A673 (cell line): ENCODE results near the gene ZMYND19. TPM values are rescaled to one million over a fixed set of nuclear protein-coding genes. Genes with fewer than 3 reads are reported as not detected.

Experiments used
- BruUV-seq: library from RNA; stranded (reverse); fragments of 400-500 nt; replicated peaks from 2 replicates; lab custom pipeline; 2021; lab: Mats Ljungman, UMichigan
- CTCF ChIA-PET: fragments of 300-600 bp; sonication (Branson Sonifier 250); formaldehyde crosslinking; loops from one replicate; lab custom pipeline; 2022; ENCODE audit warnings: antibody characterized with exemption; lab: Charles Lee
- POLR2A ChIA-PET: fragments of 300-600 bp; sonication (Branson Sonifier 250); formaldehyde crosslinking; loops from one replicate; lab custom pipeline; 2022; ENCODE audit warnings: antibody characterized with exemption; ENCODE audit not compliant: low non-redundant PET; lab: Charles Lee
- DNase-seq: peaks from one replicate; pipeline ENCODE4 v3.0.0-alpha.2; 2015; ENCODE audit warnings: low spot score
- H3K27ac ChIP-seq: fragments of 200-600 bp; sonication (generic); 2 replicates; pipeline ENCODE4 v1.5.1; 2016; ENCODE audit warnings: mixed run types, low read depth, mild to moderate bottlenecking, mixed read lengths, antibody characterized with exemption, low read length; ENCODE audit not compliant: poor library complexity, severe bottlenecking
- H3K27me3 ChIP-seq: fragments of 200-600 bp; sonication (generic); replicated peaks from 2 replicates; pipeline ENCODE4 v1.6.1; 2017; ENCODE audit warnings: mixed run types, low read depth, mild to moderate bottlenecking, mixed read lengths, antibody characterized with exemption, low read length; ENCODE audit not compliant: insufficient read depth, poor library complexity
- H3K36me3 ChIP-seq: fragments of 200-600 bp; sonication (generic); 2 replicates; pipeline ENCODE4 v1.6.1; 2016; ENCODE audit warnings: mixed run types, mild to moderate bottlenecking, mixed read lengths, antibody characterized with exemption, low read length; ENCODE audit not compliant: insufficient read depth, poor library complexity, severe bottlenecking
- H3K4me1 ChIP-seq: fragments of 200-600 bp; sonication (generic); 2 replicates; pipeline ENCODE4 v1.6.1; 2017; ENCODE audit warnings: mixed run types, mild to moderate bottlenecking, mixed read lengths, antibody characterized with exemption, low read length; ENCODE audit not compliant: insufficient read depth, poor library complexity, severe bottlenecking
- H3K4me3 ChIP-seq: fragments of 200-600 bp; sonication (generic); 2 replicates; pipeline ENCODE4 v1.5.1; 2016; ENCODE audit warnings: low read depth, mixed run types, mild to moderate bottlenecking, mixed read lengths, low read length; ENCODE audit not compliant: poor library complexity, severe bottlenecking
- H3K9me3 ChIP-seq: fragments of 200-600 bp; sonication (generic); 2 replicates; pipeline ENCODE4 v1.6.1; 2016; ENCODE audit warnings: mixed run types, low read depth, mild to moderate bottlenecking, mixed read lengths, antibody characterized with exemption, low read length; ENCODE audit not compliant: poor library complexity, severe bottlenecking
- EZH2 ChIP-seq: fragments of 200-600 bp; sonication (generic); IDR thresholded peaks from 2 replicates; pipeline ENCODE4 v1.6.1; 2017; ENCODE audit warnings: borderline replicate concordance, low read depth, mild to moderate bottlenecking, mixed read lengths, antibody characterized with exemption, low read length; ENCODE audit not compliant: poor library complexity, severe bottlenecking
- intact Hi-C: fragments of 100-400 bp; cut with micrococcal nuclease; formaldehyde crosslinking; loops from one replicate; pipeline ENCODE4 v1.10.0; 2022; ENCODE audit not compliant: unreplicated experiment
- total RNA-seq: library from RNA; stranded (reverse); gene quantifications from 2 replicates; pipeline ENCODE4 v1.2.3, GENCODE V29; 2021
- TF ChIP-seq, protein P1 (sequence below): fragments of 300-800, 200-600 bp; sonication (generic); conservative IDR thresholded peaks from 2 replicates; pipeline ENCODE4 v1.5.1; 2017; ENCODE audit warnings: low read depth, mild to moderate bottlenecking, antibody characterized with exemption, low read length, moderate library complexity, mixed read lengths

The ZMYND19 gene
- total RNA-seq, 1 experiment from 2014 or later = 75.3 TPM

DNA sequence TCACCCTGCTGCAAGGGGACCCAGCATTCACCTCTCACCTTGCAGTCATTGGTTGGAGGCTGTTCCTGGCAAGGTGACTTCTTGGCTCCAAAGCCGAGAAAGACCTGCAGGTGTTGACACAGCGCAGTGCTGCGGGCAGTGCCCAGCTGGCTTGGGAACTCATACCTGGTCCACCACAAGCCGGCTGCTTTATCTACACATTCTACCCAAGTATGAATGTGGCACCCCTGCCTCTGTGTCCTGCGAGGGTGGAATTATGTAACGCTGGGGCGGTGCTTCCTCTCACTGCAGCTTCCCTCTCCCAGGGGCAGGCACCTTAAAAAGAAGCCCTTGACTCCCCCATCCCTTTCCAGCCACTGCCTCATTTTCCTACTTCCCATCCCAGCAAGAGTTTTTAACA lies 2.5 kb upstream of the ZMYND19 start:
- Histone ChIP-seq H3K27me3 (no peaks in the 10 kb centered on the region), H3K4me3 (no peak overlapping the region), H3K9me3 (no peaks in the 10 kb centered on the region), H3K27ac (no peak overlapping the region), H3K36me3 (peaks cover 9% of the 10 kb centered on the region), H3K4me1 (peaks cover 7% of the 10 kb centered on the region)
- DNase-seq = no peak
- TF ChIP-seq, protein P1, sequence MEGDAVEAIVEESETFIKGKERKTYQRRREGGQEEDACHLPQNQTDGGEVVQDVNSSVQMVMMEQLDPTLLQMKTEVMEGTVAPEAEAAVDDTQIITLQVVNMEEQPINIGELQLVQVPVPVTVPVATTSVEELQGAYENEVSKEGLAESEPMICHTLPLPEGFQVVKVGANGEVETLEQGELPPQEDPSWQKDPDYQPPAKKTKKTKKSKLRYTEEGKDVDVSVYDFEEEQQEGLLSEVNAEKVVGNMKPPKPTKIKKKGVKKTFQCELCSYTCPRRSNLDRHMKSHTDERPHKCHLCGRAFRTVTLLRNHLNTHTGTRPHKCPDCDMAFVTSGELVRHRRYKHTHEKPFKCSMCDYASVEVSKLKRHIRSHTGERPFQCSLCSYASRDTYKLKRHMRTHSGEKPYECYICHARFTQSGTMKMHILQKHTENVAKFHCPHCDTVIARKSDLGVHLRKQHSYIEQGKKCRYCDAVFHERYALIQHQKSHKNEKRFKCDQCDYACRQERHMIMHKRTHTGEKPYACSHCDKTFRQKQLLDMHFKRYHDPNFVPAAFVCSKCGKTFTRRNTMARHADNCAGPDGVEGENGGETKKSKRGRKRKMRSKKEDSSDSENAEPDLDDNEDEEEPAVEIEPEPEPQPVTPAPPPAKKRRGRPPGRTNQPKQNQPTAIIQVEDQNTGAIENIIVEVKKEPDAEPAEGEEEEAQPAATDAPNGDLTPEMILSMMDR = no peak
- no peak for TF ChIP-seq EZH2
- ChIA-PET CTCF (no interaction called here), POLR2A (no interaction called here)
- no TSS peak for BruUV-seq
- intact Hi-C loops = no loop called here

DNA sequence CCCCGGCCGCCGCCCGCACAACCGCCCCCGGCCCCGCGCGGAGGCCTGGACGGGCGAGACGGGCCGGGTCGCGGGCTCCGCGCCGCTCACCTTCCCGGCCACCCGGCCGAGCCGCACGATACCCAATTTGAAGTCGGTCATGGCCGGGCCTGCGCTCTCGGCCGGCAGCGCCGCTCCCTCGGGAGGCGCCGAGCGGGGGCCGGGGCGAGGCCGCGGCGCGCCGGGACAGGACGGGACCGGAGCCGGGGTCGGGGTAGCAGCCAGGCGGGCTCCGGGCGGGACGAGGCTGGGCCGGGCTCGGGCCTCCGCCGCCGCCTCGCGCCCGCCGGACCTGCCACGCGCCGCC lies 216 bp downstream of the ZMYND19 start:
- peak overlapping the region; percentile 94 for H3K4me3 ChIP-seq
- BruUV-seq = no TSS peak
- DNase-seq = no peak
- no peaks in the 10 kb centered on the region for H3K9me3 ChIP-seq
- ChIA-PET POLR2A (no interaction called here), CTCF (interaction anchor here (1.4 kb wide), 1 partner anchor 11 kb away, joined by 5 read pairs; no protein-coding TSS in a partner anchor)
- H3K27me3 ChIP-seq = no peaks in the 10 kb centered on the region
- peaks cover 7% of the 10 kb centered on the region for H3K4me1 ChIP-seq
- peak overlapping the region; percentile 77 for H3K27ac ChIP-seq
- peaks cover 35% of the 10 kb centered on the region for H3K36me3 ChIP-seq
- intact Hi-C loops = no loop called here
- no peak for TF ChIP-seq EZH2
- TF ChIP-seq, protein P1 = no peak

DNA sequence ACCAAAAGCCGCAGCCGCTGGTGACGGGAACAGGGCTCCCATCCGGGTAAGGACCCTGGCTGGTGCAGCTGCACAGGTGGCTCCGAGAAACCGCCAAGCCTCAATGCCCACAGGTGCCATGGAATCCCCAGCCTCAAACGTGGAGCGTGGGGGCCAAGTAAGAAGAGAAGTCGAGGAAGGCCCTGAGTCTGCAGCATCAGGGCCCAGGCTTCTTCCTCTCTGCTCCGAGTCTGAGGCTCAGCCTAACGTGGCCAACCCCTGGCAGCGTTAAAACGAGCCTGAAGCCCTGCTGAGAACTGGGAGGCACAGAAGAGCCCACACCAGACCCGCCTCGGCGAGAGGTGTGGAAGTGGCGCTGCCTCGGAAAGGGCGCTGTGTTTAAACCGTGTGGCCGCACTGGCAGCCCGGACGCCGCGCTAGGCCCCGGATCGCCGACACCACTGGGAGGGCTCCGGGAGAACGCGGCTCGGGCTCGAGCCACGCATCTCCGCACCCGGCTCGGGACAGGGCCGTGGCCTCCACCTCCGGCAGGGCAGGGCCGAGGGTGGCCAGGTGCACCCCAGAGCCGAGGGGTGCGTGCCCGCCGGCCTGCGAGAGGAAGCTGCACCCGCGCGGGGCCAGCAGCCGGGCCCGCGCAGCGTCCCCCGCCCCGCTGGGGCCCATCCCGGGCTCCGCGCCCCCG lies 730 bp downstream of the ZMYND19 start:
- Histone ChIP-seq H3K36me3 (peaks cover 35% of the 10 kb centered on the region), H3K27me3 (no peaks in the 10 kb centered on the region), H3K9me3 (no peaks in the 10 kb centered on the region), H3K4me1 (peaks cover 7% of the 10 kb centered on the region), H3K27ac (peak overlapping the region; percentile 77), H3K4me3 (peak overlapping the region; percentile 94)
- TF ChIP-seq, protein P1 = no peak
- TF ChIP-seq EZH2 = no peak
- intact Hi-C loops = no loop called here
- ChIA-PET CTCF (no interaction called here), POLR2A (no interaction called here)
- peak; percentile 32 for DNase-seq
- BruUV-seq = no TSS peak
